Heart right ventricle (tissue), 16 donors: ENCODE measurements around the gene STK36. TPM values are rescaled to one million over a fixed set of nuclear protein-coding genes. Genes with fewer than 3 reads are reported as not detected.

Experiments
- ATAC-seq, 8 donors: fragments of 200-7000 bp; cut with Tn5 transposase; one replicate each; pipeline ENCODE4 v1.9.1; 2020; ENCODE audit warnings: mild to moderate bottlenecking in 8 of 8, moderate library complexity in 8 of 8, moderate number of reproducible peaks in 1 of 8
- DNase-seq, 2 donors: peaks; one replicate each; pipeline ENCODE4 v3.0.0-alpha.2; 2020
- H3K27ac ChIP-seq, 10 donors: fragments of 200-600 bp; sonication (generic) in 2 of 10; one replicate each; pipeline versions ENCODE4 v1.5.0 to v1.8.0; 2020 to 2022; ENCODE audit warnings: mild to moderate bottlenecking in 3 of 10
- H3K27me3 ChIP-seq, 7 donors: fragments of 200-600 bp; one replicate each; pipeline ENCODE4 v1.8.0; 2021 to 2022; ENCODE audit warnings: mild to moderate bottlenecking in 2 of 7
- H3K36me3 ChIP-seq, 9 donors: fragments of 200-600 bp; sonication (generic) in 1 of 9; one replicate each; pipeline versions ENCODE4 v1.5.0 to v1.8.0; 2020 to 2022; ENCODE audit warnings: mild to moderate bottlenecking in 2 of 9
- H3K4me1 ChIP-seq, 9 donors: fragments of 200-600 bp; sonication (generic) in 1 of 9; one replicate each; pipeline versions ENCODE4 v1.5.0 to v1.8.0; 2020 to 2022; ENCODE audit warnings: mild to moderate bottlenecking in 4 of 9
- H3K4me3 ChIP-seq, 10 donors: fragments of 200-600 bp; sonication (generic) in 2 of 10; one replicate each; pipeline versions ENCODE4 v1.5.0 to v1.8.0; 2020 to 2022; ENCODE audit warnings: mild to moderate bottlenecking in 7 of 10, moderate library complexity in 2 of 10
- H3K9me3 ChIP-seq, 11 donors: fragments of 200-600 bp in 10 of 11; sonication (generic) in 2 of 11; one replicate each; pipeline versions ENCODE4 v1.5.0 to v1.8.0; 2013 to 2022; ENCODE audit warnings: mild to moderate bottlenecking in 2 of 11, control low read depth in 1 of 11, moderate library complexity in 1 of 11
- WGBS, 2 donors: extraction: QIAGEN DNeasy Blood & Tissue Kit; methylation state at CpG; one replicate each; pipeline ENCODE4 v1.1.7; 2013; ENCODE audit warnings: inconsistent platforms in 1 of 2; 5-methylcytosine and 5-hydroxymethylcytosine counted together
- intact Hi-C, 10 donors: fragments of 100-400 bp; cut with DNase I; formaldehyde crosslinking; loops; one replicate each; pipeline versions ENCODE4 v1.11.1 to v1.14.2; 2022
- polyA plus RNA-seq, 2 donors: library from polyadenylated mRNA; stranded (reverse); fragments of 200-250 nt; gene quantifications; one replicate each; pipeline ENCODE4 v1.2.3, GENCODE V29; 2013
- total RNA-seq, 10 donors: library from RNA; stranded (reverse); fragmentation: NEBNext Ultra II Directional in 3 of 10; extraction: Animal tissue kit (Norgen Biotek cat#: 25700) in 3 of 10; gene quantifications; one replicate each; pipeline versions ENCODE4 v1.2.1 to v1.2.4, GENCODE V29; 2021 to 2023
- TF ChIP-seq, protein P1 (sequence below), 9 donors: fragments of 200-600 bp; sonication (generic) in 2 of 9; IDR thresholded peaks; one replicate each; pipeline versions ENCODE4 v1.5.0 to v1.8.0; 2021 to 2022; ENCODE audit warnings: antibody characterized with exemption in 9 of 9, mild to moderate bottlenecking in 5 of 9, moderate library complexity in 1 of 9
- donor health status: Arrhythmogenic right ventricular cardiomyopathy.
- donor health status: ischemic (EF 13 %, LVEDD 7.1; RV severe dilation, severe dysfunction).
- donor health status: healthy with polysubstance abuse.
- donor health status: DM: no; HTN: yes; CAD: no.
- donor health status: DM: no; HTN: no; CAD: no.
- donor health status: ischemic (EF 25% LVEDD 6.9; RV normal size, moderate dysfunction).
- donor health status: ischemic (EF 25% LVEDD 5.7; RV mildly dilated, moderate dysfunction).
- donor health status: healthy.
- donor health status: DM: yes; HTN: yes; CAD: no.
- donor health status: Ischemic cardiomyopathy.
- donor health status: ischemic (EF 35%, LVEDD 5.7; RV mildly dilated, moderate dysfunction).
- donor health status: nonischemic (EF 11% LVEDD 7.7; RV severe dilation, severe dysfunction).
- donor health status: DM: yes; HTN: yes; CAD: no.
- donor health status: PGD.
- donor health status: ischemic (EF 29% LVEDD 5.4; RV normal size, mild dysfunction).
- donor health status: nonischemic (EF 23%, LVEDD 6.1; RV moderate dilation, normal function).

The STK36 gene
- total and polyA plus RNA-seq, 12 donors, result 4.2 to 18.8 (median 6.9) TPM

- Histone ChIP-seq H3K36me3 (peaks cover 4 to 100% (median 75%) of the 10 kb centered on the region in 9 donors), H3K9me3 (no peaks in the 10 kb centered on the region), H3K27ac (no peak overlapping the region), H3K27me3 (no peaks in the 10 kb centered on the region), H3K4me1 (peaks cover 0 to 4% (median 0%) of the 10 kb centered on the region in 9 donors), H3K4me3 (no peak overlapping the region)
- intact Hi-C loops, result loop anchor here in 5 of 10 donors (5.0 to 10.0 kb wide), 6 partner anchors 52 to 240 kb away; partner anchors contain the start of genes VIL1 (in 2 of the 5), CNOT9 (in 1 of the 5) and USP37 (in 1 of the 5)
- TF ChIP-seq, protein P1, sequence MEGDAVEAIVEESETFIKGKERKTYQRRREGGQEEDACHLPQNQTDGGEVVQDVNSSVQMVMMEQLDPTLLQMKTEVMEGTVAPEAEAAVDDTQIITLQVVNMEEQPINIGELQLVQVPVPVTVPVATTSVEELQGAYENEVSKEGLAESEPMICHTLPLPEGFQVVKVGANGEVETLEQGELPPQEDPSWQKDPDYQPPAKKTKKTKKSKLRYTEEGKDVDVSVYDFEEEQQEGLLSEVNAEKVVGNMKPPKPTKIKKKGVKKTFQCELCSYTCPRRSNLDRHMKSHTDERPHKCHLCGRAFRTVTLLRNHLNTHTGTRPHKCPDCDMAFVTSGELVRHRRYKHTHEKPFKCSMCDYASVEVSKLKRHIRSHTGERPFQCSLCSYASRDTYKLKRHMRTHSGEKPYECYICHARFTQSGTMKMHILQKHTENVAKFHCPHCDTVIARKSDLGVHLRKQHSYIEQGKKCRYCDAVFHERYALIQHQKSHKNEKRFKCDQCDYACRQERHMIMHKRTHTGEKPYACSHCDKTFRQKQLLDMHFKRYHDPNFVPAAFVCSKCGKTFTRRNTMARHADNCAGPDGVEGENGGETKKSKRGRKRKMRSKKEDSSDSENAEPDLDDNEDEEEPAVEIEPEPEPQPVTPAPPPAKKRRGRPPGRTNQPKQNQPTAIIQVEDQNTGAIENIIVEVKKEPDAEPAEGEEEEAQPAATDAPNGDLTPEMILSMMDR (IDR thresholded peaks at IDR 0.05), result no peak
- 95 to 97% methylated on average over 11 of the region's 11 CpGs for WGBS, 2 donors
- DNase-seq, result no peak
- ATAC-seq, result no peak
Measured at GRCh38 chr2:218644721-218645120, 27.2 kb upstream of the STK36 start.

- intact Hi-C loops, result loop anchor here in 5 of 10 donors (5.0 to 10.0 kb wide), 6 partner anchors 53 to 240 kb away; partner anchors contain the start of genes VIL1 (in 2 of the 5), CNOT9 (in 1 of the 5) and USP37 (in 1 of the 5)
- Histone ChIP-seq H3K4me1 (peaks cover 0 to 4% (median 0%) of the 10 kb centered on the region in 9 donors), H3K27me3 (no peaks in the 10 kb centered on the region), H3K27ac (no peak overlapping the region), H3K9me3 (no peaks in the 10 kb centered on the region), H3K4me3 (no peak overlapping the region), H3K36me3 (peaks cover 4 to 100% (median 76%) of the 10 kb centered on the region in 9 donors)
- no peak for ATAC-seq
- no peak for DNase-seq
- TF ChIP-seq, protein P1 (IDR thresholded peaks at IDR 0.05), result no peak
- WGBS, 2 donors, result 91 to 93% methylated on average over 1 of the region's 1 CpG
Measured at GRCh38 chr2:218645126-218645525, 26.8 kb upstream of the STK36 start.

GRCh38 chr2:218648088-218648786 is 23.6 kb upstream of the STK36 start:
- 71 to 73% methylated on average over 9 of the region's 9 CpGs for WGBS, 2 donors
- H3K4me3 ChIP-seq, result no peak overlapping the region
- H3K27me3 ChIP-seq, result no peaks in the 10 kb centered on the region
- no peak overlapping the region for H3K27ac ChIP-seq
- H3K4me1 ChIP-seq, result peaks cover 0 to 4% (median 0%) of the 10 kb centered on the region in 9 donors
- no peaks in the 10 kb centered on the region for H3K9me3 ChIP-seq
- DNase-seq, result peak in 1 of 2 donors; percentile 46
- intact Hi-C loops, result loop anchor here in 5 of 10 donors (5.0 to 10.0 kb wide), 6 partner anchors 56 to 243 kb away; partner anchors contain the start of genes VIL1 (in 2 of the 5), CNOT9 (in 1 of the 5) and USP37 (in 1 of the 5)
- peaks cover 0 to 100% (median 67%) of the 10 kb centered on the region in 9 donors for H3K36me3 ChIP-seq
- ATAC-seq, result peak; percentile 35 to 72 (median 69)
- TF ChIP-seq, protein P1 (IDR thresholded peaks at IDR 0.05), result peak; percentile 52 to 86 (median 77)

DNA sequence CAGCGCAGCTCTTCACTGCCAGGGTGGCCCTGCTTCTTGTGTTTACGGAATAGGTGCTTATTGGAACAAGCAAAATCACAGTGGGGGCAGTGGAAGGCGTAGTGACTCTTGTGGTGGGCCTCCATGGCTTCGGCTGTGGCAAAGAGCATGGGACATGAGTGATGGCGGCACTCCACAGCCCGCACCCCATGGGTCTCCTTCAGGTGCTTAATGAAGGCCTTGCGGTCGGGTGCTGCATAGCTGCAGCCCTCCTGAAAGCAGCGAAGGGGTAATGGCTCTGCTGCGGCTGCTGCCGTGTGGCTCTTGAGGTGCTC is 23.1 kb upstream of the STK36 start:
- Histone ChIP-seq H3K36me3 (peaks cover 0 to 100% (median 66%) of the 10 kb centered on the region in 9 donors), H3K4me3 (no peak overlapping the region), H3K4me1 (peaks cover 0 to 4% (median 0%) of the 10 kb centered on the region in 9 donors), H3K27ac (no peak overlapping the region), H3K27me3 (no peaks in the 10 kb centered on the region), H3K9me3 (no peaks in the 10 kb centered on the region)
- no peak for DNase-seq
- intact Hi-C loops, result loop anchor here in 5 of 10 donors (5.0 to 10.0 kb wide), 6 partner anchors 56 to 244 kb away; partner anchors contain the start of genes VIL1 (in 2 of the 5), CNOT9 (in 1 of the 5) and USP37 (in 1 of the 5)
- TF ChIP-seq, protein P1 (IDR thresholded peaks at IDR 0.05), result peak in 2 of 9 donors; percentile 1 to 19
- 89 to 93% methylated on average over 11 of the region's 11 CpGs for WGBS, 2 donors
- peak in 4 of 8 donors; percentile 8 to 14 (median 10) for ATAC-seq
